ENCODE results near the gene ESPL1.

- TF ChIP-seq, protein P1, sequence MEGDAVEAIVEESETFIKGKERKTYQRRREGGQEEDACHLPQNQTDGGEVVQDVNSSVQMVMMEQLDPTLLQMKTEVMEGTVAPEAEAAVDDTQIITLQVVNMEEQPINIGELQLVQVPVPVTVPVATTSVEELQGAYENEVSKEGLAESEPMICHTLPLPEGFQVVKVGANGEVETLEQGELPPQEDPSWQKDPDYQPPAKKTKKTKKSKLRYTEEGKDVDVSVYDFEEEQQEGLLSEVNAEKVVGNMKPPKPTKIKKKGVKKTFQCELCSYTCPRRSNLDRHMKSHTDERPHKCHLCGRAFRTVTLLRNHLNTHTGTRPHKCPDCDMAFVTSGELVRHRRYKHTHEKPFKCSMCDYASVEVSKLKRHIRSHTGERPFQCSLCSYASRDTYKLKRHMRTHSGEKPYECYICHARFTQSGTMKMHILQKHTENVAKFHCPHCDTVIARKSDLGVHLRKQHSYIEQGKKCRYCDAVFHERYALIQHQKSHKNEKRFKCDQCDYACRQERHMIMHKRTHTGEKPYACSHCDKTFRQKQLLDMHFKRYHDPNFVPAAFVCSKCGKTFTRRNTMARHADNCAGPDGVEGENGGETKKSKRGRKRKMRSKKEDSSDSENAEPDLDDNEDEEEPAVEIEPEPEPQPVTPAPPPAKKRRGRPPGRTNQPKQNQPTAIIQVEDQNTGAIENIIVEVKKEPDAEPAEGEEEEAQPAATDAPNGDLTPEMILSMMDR (IDR thresholded peaks at IDR 0.05; ENCODE audit: extremely low read depth in 1 of 2, insufficient read depth in 1 of 2, low read depth in 1 of 2, low read length in 2 of 2), result no peak
- TF ChIP-seq EZH2 (IDR thresholded peaks at IDR 0.05; ENCODE audit: borderline replicate concordance, low read depth, low read length, severe bottlenecking) (no peak), MAX (IDR thresholded peaks at IDR 0.05; ENCODE audit: insufficient read depth, insufficient read length) (no peak), POLR2A (IDR thresholded peaks at IDR 0.05; ENCODE audit: low read depth, low read length) (no peak)
Measured at GRCh38 chr12:53268630-53269562, 797 bp downstream of the ESPL1 start.
